ENCODE measurements around the gene OPCML.

OPCML gene

DNA sequence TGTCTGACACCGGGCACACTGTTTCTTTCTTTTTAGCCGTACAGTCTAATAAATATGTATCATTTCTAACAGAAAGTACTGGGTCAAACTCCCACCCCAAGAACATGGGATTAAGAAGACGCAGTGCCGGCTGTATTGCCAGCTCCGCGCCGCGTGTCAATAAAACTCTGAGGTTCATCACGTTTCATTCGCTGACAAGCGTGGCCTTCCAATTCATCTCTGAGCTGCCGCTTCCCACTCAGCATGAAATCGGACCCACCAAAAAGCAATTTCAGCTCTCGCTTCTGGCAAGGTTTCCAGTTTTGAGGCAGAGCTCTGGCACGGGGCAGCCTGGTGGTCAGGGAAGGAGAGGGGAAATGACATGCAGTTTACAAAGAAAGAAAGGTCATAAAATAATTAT is 819.8 kb downstream of the OPCML start:
- no peak overlapping the region for H2AFZ ChIP-seq (ENCODE audit: low read depth, low read length, severe bottlenecking)
- no peak for TF ChIP-seq EZH2phosphoT487 (conservative IDR thresholded peaks at IDR 0.05; ENCODE audit: low read length)
- TF ChIP-seq CTCF (IDR thresholded peaks at IDR 0.05; ENCODE audit: insufficient read depth, low read length, poor library complexity, severe bottlenecking) = no peak
- no peaks in the 10 kb centered on the region for H3F3A ChIP-seq (ENCODE audit: insufficient read depth)
- no peaks in the 10 kb centered on the region for H3K79me2 ChIP-seq (ENCODE audit: insufficient read depth, low read length)
- H3K27ac ChIP-seq (ENCODE audit: low read depth, low read length) = no peak overlapping the region
- H4K20me1 ChIP-seq (ENCODE audit: low read depth, low read length) = no peaks in the 10 kb centered on the region
- no peaks in the 10 kb centered on the region for H3K9me3 ChIP-seq (ENCODE audit: insufficient read depth, low read length)
- H3K36me3 ChIP-seq (ENCODE audit: low read length) = no peaks in the 10 kb centered on the region
- no peaks in the 10 kb centered on the region for H3K27me3 ChIP-seq (ENCODE audit: low read length)
- H3K4me3 ChIP-seq (ENCODE audit: insufficient read depth, low read length, poor library complexity, severe bottlenecking) = no peak overlapping the region
- no peaks in the 10 kb centered on the region for H3K9me2 ChIP-seq (replicated peaks; ENCODE audit: insufficient read depth, low read length)
- H3K9ac ChIP-seq (ENCODE audit: low read length) = no peak overlapping the region
- no peak overlapping the region for H3K4me2 ChIP-seq (ENCODE audit: low read depth, low read length, poor library complexity, severe bottlenecking)

GRCh38 chr11:132704781-132705375 is 827.4 kb downstream of the OPCML start:
- H3K27me3 ChIP-seq (ENCODE audit: low read length) = no peaks in the 10 kb centered on the region
- H3K9me2 ChIP-seq (replicated peaks; ENCODE audit: insufficient read depth, low read length) = no peaks in the 10 kb centered on the region
- no peaks in the 10 kb centered on the region for H3F3A ChIP-seq (ENCODE audit: insufficient read depth)
- H2AFZ ChIP-seq (ENCODE audit: low read depth, low read length, severe bottlenecking) = no peak overlapping the region
- no peak overlapping the region for H3K4me2 ChIP-seq (ENCODE audit: low read depth, low read length, poor library complexity, severe bottlenecking)
- H3K9me3 ChIP-seq (ENCODE audit: insufficient read depth, low read length) = no peaks in the 10 kb centered on the region
- no peak overlapping the region for H3K4me3 ChIP-seq (ENCODE audit: insufficient read depth, low read length, poor library complexity, severe bottlenecking)
- H3K79me2 ChIP-seq (ENCODE audit: insufficient read depth, low read length) = no peaks in the 10 kb centered on the region
- no peak overlapping the region for H3K9ac ChIP-seq (ENCODE audit: low read length)
- no peak for TF ChIP-seq CTCF (IDR thresholded peaks at IDR 0.05; ENCODE audit: insufficient read depth, low read length, poor library complexity, severe bottlenecking)
- no peak for TF ChIP-seq EZH2phosphoT487 (conservative IDR thresholded peaks at IDR 0.05; ENCODE audit: low read length)
- H3K36me3 ChIP-seq (ENCODE audit: low read length) = no peaks in the 10 kb centered on the region
- no peak overlapping the region for H3K27ac ChIP-seq (ENCODE audit: low read depth, low read length)
- no peaks in the 10 kb centered on the region for H4K20me1 ChIP-seq (ENCODE audit: low read depth, low read length)

DNA sequence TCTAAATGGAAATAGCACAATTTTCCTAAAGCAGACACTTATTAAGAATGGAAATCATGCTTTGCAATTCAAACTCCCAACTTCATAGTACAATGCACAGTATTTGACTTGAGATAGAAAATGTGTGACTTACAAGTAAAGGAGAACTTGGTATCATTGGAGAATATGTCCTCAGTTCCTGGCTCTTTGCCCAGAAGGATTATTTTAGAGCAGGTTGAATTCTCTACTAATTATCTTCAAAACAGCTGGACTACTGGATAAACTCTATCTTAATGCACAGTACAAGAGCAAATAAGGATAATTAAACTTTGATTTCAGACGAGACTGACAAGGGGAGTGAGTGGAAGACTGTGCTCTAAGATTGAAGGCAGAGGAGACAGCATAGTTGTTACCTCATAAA is 839.4 kb downstream of the OPCML start:
- Histone ChIP-seq H3K9ac (ENCODE audit: low read length) (no peak overlapping the region), H3K36me3 (ENCODE audit: low read length) (no peaks in the 10 kb centered on the region), H3K4me3 (ENCODE audit: insufficient read depth, low read length, poor library complexity, severe bottlenecking) (no peak overlapping the region), H2AFZ (ENCODE audit: low read depth, low read length, severe bottlenecking) (no peak overlapping the region), H3K79me2 (ENCODE audit: insufficient read depth, low read length) (no peaks in the 10 kb centered on the region), H3K27me3 (ENCODE audit: low read length) (no peaks in the 10 kb centered on the region), H3K27ac (ENCODE audit: low read depth, low read length) (no peak overlapping the region), H3F3A (ENCODE audit: insufficient read depth) (no peaks in the 10 kb centered on the region), H4K20me1 (ENCODE audit: low read depth, low read length) (no peaks in the 10 kb centered on the region), H3K9me2 (replicated peaks; ENCODE audit: insufficient read depth, low read length) (no peaks in the 10 kb centered on the region), H3K4me2 (ENCODE audit: low read depth, low read length, poor library complexity, severe bottlenecking) (no peak overlapping the region), H3K9me3 (ENCODE audit: insufficient read depth, low read length) (no peaks in the 10 kb centered on the region)
- TF ChIP-seq CTCF (IDR thresholded peaks at IDR 0.05; ENCODE audit: insufficient read depth, low read length, poor library complexity, severe bottlenecking) (no peak), EZH2phosphoT487 (conservative IDR thresholded peaks at IDR 0.05; ENCODE audit: low read length) (no peak)
